HEK293 (cell line): ENCODE measurements around the gene FRYL.

Experiments used
- ZBTB17 ChIP-seq: fragments of 450-650 bp; formaldehyde crosslinking; IDR thresholded peaks from 2 replicates; pipeline ENCODE4 v1.5.1; 2016; ENCODE audit warnings: missing biosample characterization, missing genetic modification characterization
- ZNF138 ChIP-seq: fragments of 450-650 bp; formaldehyde crosslinking; IDR thresholded peaks from 2 replicates; pipeline ENCODE4 v1.5.1; 2016; ENCODE audit warnings: missing biosample characterization, missing genetic modification characterization, borderline replicate concordance
- ZNF19 ChIP-seq: fragments of 450-650 bp; formaldehyde crosslinking; IDR thresholded peaks from 2 replicates; pipeline ENCODE4; 2016; ENCODE audit warnings: missing biosample characterization, missing genetic modification characterization, low read depth
- ZNF280D ChIP-seq: fragments of 450-650 bp; formaldehyde crosslinking; IDR thresholded peaks from 2 replicates; pipeline ENCODE4 v1.5.1; 2016; ENCODE audit warnings: missing biosample characterization, missing genetic modification characterization
- ZNF362 ChIP-seq: fragments of 450-650 bp; formaldehyde crosslinking; IDR thresholded peaks from 2 replicates; pipeline ENCODE4 v1.5.1; 2016; ENCODE audit warnings: missing biosample characterization, missing genetic modification characterization
- ZNF416 ChIP-seq: fragments of 450-650 bp; formaldehyde crosslinking; IDR thresholded peaks from 2 replicates; pipeline ENCODE4 v1.5.1; 2016; ENCODE audit warnings: missing biosample characterization, missing genetic modification characterization
- ZNF837 ChIP-seq: fragments of 450-650 bp; formaldehyde crosslinking; IDR thresholded peaks from 2 replicates; pipeline ENCODE4 v1.5.1; 2016; ENCODE audit warnings: missing biosample characterization, missing genetic modification characterization
- TF ChIP-seq, protein P1 (sequence below): fragments of 450-650 bp; formaldehyde crosslinking; IDR thresholded peaks from 2 replicates; pipeline ENCODE4 v1.5.1; 2016; ENCODE audit warnings: missing biosample characterization, missing genetic modification characterization
- TF ChIP-seq, protein P2 (sequence below): fragments of 450-650 bp; formaldehyde crosslinking; IDR thresholded peaks from 2 replicates; pipeline ENCODE4 v1.5.1; 2016; ENCODE audit warnings: missing biosample characterization, missing genetic modification characterization

DNA sequence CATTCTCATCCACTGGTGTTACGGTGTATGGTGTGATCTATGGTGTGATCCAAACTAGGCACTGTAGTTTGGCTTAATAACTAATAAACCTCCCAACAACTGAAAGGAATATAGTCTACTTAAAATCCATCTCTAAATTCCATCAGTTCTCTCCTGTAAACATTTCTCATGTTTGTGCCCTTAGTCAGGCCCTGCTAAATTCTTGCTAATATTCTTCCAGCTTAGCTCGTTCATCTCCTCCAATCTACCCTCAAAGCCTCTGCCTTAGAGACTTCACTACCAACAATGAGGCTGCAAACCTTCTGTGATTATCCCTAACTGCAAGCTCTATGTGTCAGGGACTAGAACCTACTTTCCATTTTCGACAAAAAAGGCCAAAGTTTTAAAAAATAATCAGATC is 261.9 kb downstream of the FRYL start:
- TF ChIP-seq, protein P1, sequence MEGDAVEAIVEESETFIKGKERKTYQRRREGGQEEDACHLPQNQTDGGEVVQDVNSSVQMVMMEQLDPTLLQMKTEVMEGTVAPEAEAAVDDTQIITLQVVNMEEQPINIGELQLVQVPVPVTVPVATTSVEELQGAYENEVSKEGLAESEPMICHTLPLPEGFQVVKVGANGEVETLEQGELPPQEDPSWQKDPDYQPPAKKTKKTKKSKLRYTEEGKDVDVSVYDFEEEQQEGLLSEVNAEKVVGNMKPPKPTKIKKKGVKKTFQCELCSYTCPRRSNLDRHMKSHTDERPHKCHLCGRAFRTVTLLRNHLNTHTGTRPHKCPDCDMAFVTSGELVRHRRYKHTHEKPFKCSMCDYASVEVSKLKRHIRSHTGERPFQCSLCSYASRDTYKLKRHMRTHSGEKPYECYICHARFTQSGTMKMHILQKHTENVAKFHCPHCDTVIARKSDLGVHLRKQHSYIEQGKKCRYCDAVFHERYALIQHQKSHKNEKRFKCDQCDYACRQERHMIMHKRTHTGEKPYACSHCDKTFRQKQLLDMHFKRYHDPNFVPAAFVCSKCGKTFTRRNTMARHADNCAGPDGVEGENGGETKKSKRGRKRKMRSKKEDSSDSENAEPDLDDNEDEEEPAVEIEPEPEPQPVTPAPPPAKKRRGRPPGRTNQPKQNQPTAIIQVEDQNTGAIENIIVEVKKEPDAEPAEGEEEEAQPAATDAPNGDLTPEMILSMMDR, result no peak
- TF ChIP-seq, protein P2, sequence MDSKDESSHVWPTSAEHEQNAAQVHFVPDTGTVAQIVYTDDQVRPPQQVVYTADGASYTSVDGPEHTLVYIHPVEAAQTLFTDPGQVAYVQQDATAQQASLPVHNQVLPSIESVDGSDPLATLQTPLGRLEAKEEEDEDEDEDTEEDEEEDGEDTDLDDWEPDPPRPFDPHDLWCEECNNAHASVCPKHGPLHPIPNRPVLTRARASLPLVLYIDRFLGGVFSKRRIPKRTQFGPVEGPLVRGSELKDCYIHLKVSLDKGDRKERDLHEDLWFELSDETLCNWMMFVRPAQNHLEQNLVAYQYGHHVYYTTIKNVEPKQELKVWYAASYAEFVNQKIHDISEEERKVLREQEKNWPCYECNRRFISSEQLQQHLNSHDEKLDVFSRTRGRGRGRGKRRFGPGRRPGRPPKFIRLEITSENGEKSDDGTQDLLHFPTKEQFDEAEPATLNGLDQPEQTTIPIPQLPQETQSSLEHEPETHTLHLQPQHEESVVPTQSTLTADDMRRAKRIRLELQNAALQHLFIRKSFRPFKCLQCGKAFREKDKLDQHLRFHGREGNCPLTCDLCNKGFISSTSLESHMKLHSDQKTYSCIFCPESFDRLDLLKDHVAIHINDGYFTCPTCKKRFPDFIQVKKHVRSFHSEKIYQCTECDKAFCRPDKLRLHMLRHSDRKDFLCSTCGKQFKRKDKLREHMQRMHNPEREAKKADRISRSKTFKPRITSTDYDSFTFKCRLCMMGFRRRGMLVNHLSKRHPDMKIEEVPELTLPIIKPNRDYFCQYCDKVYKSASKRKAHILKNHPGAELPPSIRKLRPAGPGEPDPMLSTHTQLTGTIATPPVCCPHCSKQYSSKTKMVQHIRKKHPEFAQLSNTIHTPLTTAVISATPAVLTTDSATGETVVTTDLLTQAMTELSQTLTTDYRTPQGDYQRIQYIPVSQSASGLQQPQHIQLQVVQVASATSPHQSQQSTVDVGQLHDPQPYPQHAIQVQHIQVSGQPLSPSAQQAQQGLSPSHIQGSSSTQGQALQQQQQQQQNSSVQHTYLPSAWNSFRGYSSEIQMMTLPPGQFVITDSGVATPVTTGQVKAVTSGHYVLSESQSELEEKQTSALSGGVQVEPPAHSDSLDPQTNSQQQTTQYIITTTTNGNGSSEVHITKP, result no peak
- TF ChIP-seq ZNF362 (tag by site-specific recombination) (no peak), ZNF138 (tag by site-specific recombination) (no peak), ZNF416 (tag by site-specific recombination) (no peak), ZNF837 (tag by site-specific recombination) (no peak), ZNF280D (tag by site-specific recombination) (no peak), ZBTB17 (no peak), ZNF19 (no peak)
